HEK293T (cell line): ENCODE measurements around the gene REELD1.

Experiments used
- CTCF ChIA-PET: fragments of 350-600 bp; formaldehyde crosslinking; extraction: SDS; loops from one replicate; lab custom pipeline; 2021; ENCODE audit warnings: antibody characterized with exemption, inconsistent platforms; lab: Yijun Ruan, JAX
- POLR2A ChIA-PET: fragments of 350-600 bp; formaldehyde crosslinking; extraction: SDS; loops from one replicate; lab custom pipeline; 2020; ENCODE audit warnings: antibody characterized with exemption, inconsistent platforms; lab: Yijun Ruan, JAX
- DNase-seq: peaks from one replicate; pipeline ENCODE4 v3.0.0; 2012; ENCODE audit warnings: mixed read lengths; ENCODE audit errors: extremely low spot score
- ARNT ChIP-seq: fragments of 450-650 bp; IDR thresholded peaks from 2 replicates; pipeline ENCODE4 v1.6.1; 2017; ENCODE audit warnings: mild to moderate bottlenecking
- BHLHE40 ChIP-seq: fragments of 450-650 bp; IDR thresholded peaks from 2 replicates; pipeline ENCODE4 v1.6.1; 2016; ENCODE audit warnings: mild to moderate bottlenecking, moderate library complexity, borderline replicate concordance
- CTBP1 ChIP-seq: fragments of 450-650 bp; IDR thresholded peaks from 2 replicates; pipeline ENCODE4 v1.6.1; 2016; ENCODE audit warnings: borderline replicate concordance
- ELF4 ChIP-seq: fragments of 450-650 bp; IDR thresholded peaks from 2 replicates; pipeline ENCODE4 v1.6.1; 2017; ENCODE audit warnings: antibody characterized with exemption
- FOXA1 ChIP-seq: fragments of 450-650 bp; IDR thresholded peaks from 2 replicates; pipeline ENCODE4 v1.6.1; 2016; ENCODE audit warnings: mild to moderate bottlenecking
- FOXK2 ChIP-seq: fragments of 450-650 bp; IDR thresholded peaks from 2 replicates; pipeline ENCODE4 v1.6.1; 2016; ENCODE audit warnings: mild to moderate bottlenecking
- FOXM1 ChIP-seq: fragments of 450-650 bp; IDR thresholded peaks from 2 replicates; pipeline ENCODE4 v1.6.1; 2017; ENCODE audit warnings: mild to moderate bottlenecking, borderline replicate concordance
- HDGF ChIP-seq: fragments of 450-650 bp; IDR thresholded peaks from 2 replicates; pipeline ENCODE4 v1.6.1; 2017; ENCODE audit warnings: antibody characterized with exemption, borderline replicate concordance
- L3MBTL2 ChIP-seq: fragments of 450-650 bp; conservative IDR thresholded peaks from 2 replicates; pipeline ENCODE4 v1.6.1; 2016; ENCODE audit warnings: mild to moderate bottlenecking
- LEF1 ChIP-seq: fragments of 450-650 bp; IDR thresholded peaks from 2 replicates; pipeline ENCODE4 v1.6.1; 2017; ENCODE audit warnings: mild to moderate bottlenecking, borderline replicate concordance
- NFRKB ChIP-seq: fragments of 450-650 bp; IDR thresholded peaks from 2 replicates; pipeline ENCODE4 v1.6.1; 2016; ENCODE audit warnings: mild to moderate bottlenecking, moderate library complexity
- PKNOX1 ChIP-seq: fragments of 450-650 bp; IDR thresholded peaks from 2 replicates; pipeline ENCODE4 v1.6.1; 2016
- SP1 ChIP-seq: fragments of 450-650 bp; IDR thresholded peaks from 2 replicates; pipeline ENCODE4 v1.6.1; 2017
- SUZ12 ChIP-seq: fragments of 450-650 bp; IDR thresholded peaks from 2 replicates; pipeline ENCODE4 v1.6.1; 2016; ENCODE audit warnings: mild to moderate bottlenecking
- TARDBP ChIP-seq: fragments of 450-650 bp; IDR thresholded peaks from 2 replicates; pipeline ENCODE4 v1.6.1; 2016
- ZNF384 ChIP-seq: fragments of 450-650 bp; IDR thresholded peaks from 2 replicates; pipeline ENCODE4 v1.6.1; 2016

REELD1 gene

DNA sequence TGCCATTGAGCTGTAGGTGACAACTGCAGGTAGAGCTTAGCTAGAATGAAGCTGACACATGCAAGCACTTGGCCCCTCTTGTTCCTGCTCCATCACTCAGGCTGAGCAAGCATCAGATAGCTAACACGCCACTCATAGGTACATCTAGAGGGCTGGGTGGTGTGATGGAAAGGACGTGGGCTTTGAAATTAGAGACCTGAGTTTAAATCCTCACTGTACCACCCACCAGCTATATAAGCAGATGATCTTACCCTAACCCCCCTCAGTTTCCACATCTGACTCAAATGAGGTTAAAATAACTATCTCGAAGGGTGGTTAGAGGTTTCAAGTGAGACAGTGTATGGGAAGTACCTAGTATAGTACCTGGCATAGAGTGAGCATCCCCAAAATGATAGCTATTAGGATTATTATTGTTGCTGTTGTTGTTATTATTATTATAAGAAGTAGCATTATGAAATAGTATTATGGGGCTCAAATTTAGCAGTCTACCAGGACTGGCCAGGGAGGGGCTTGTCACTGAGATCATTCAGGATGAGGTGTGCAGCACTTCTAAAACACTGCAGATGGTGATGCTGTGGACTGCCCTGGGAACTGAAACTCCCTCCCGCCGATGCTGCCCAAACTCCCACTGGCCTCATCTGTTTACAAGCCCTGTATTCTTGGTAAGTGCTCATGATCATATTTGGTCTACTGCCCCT, 59.0 kb downstream of the REELD1 start:
- DNase-seq, result no peak
- POLR2A ChIA-PET, result no interaction called here
- CTCF ChIA-PET, result no interaction called here
- TF ChIP-seq FOXA1, result no peak

DNA sequence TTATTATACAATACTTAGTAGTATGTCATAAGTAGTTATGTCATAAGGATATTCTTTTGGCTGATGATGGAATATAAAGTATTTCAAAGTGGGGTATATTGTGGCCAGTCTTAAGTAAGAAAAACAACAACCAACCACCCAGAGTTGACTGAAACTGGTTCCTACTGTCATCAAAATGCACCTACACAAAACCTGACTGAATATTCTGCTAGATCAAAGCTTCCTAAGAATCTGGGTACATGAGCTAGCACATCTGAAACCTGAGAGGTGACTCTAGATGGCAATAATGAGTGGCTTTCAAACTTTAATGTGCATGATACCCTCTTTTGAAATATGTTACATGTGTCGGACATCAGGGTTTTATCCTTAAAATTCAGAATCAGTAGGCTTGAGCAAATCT, 60.4 kb downstream of the REELD1 start:
- POLR2A ChIA-PET, result no interaction called here

DNA sequence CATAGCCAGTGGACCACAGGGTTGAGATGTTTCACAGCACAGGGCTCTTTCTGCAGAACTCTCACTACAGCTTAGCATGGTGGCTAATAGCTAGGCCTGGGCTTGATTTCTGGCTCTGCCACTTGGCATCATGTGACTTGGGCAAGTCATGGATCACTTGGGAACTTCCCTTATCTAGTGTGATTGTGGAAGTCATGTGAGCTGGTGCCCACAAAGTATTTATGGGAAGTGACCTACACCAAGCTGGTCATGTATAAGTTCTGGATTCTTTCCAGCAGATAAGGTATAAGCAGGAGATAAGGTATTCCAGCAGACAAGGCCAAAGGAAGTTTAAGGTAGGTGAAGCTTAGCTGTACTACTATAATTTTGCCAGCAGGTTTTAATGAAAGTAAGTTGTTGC, 61.0 kb downstream of the REELD1 start:
- TF ChIP-seq NFRKB (no peak), ZNF384 (no peak), SP1 (no peak), FOXA1 (no peak), ELF4 (no peak), BHLHE40 (no peak), FOXM1 (no peak), PKNOX1 (no peak), SUZ12 (no peak), ARNT (no peak), TARDBP (no peak), L3MBTL2 (no peak)
- no peak for DNase-seq
- CTCF ChIA-PET, result no interaction called here
- POLR2A ChIA-PET, result no interaction called here

More for the DNA sequence above, 60.4 kb downstream of the REELD1 start:
- no peak for TF ChIP-seq ZNF384
- no peak for TF ChIP-seq TARDBP
- TF ChIP-seq L3MBTL2, result no peak
- TF ChIP-seq SUZ12, result no peak
- no peak for TF ChIP-seq FOXM1
- no peak for TF ChIP-seq SP1
- no peak for TF ChIP-seq LEF1
- TF ChIP-seq FOXA1, result no peak
- TF ChIP-seq PKNOX1, result no peak
- no peak for TF ChIP-seq CTBP1
- no peak for TF ChIP-seq ARNT
- no peak for TF ChIP-seq ELF4
- no peak for TF ChIP-seq NFRKB
- TF ChIP-seq HDGF, result no peak
- no peak for TF ChIP-seq BHLHE40
- TF ChIP-seq FOXK2, result no peak
- no peak for DNase-seq
- CTCF ChIA-PET, result no interaction called here

DNA sequence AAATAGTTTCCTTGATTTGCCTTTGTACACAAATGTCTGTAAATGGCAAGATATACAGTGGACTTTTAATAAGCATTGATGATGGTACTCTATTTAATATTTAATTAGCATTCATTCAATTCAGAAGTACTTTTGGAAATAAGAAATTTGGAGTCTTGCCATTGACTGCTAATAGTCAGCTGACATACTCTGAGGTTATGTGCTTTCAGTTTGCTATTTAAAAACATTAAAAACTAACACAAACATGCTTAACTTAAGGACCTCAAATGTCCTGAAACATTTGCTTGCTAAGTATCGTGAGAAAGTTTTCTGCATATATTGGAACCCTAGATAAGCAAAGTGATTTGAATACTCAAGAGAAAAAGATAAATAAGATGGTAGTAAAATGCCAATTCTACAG, 64.6 kb downstream of the REELD1 start:
- CTCF ChIA-PET, result no interaction called here
- TF ChIP-seq PKNOX1 (no peak), FOXM1 (no peak)
- POLR2A ChIA-PET, result no interaction called here
- no peak for DNase-seq
